B cell (primary cell): ENCODE measurements around the gene FGF18.

Experiments
- CTCF ChIP-seq: fragments of 200-600 bp; IDR thresholded peaks from one replicate; pipeline ENCODE4 v1.8.0; 2022; ENCODE audit warnings: antibody characterized with exemption, mild to moderate bottlenecking
- EZH2 ChIP-seq: IDR thresholded peaks from 2 replicates; pipeline ENCODE4 v1.6.1; 2012; ENCODE audit warnings: borderline replicate concordance, low read depth, mild to moderate bottlenecking, moderate library complexity, low read length; ENCODE audit not compliant: insufficient read depth, poor library complexity, severe bottlenecking

GRCh38 chr5:171450423-171451331, 31.2 kb downstream of the FGF18 start:
- TF ChIP-seq CTCF = no peak
- TF ChIP-seq EZH2 = no peak
